HG02973 (cell line): ENCODE results near the gene DUS3L.
A peak's percentile ranks its signal among the peaks of the same experiment; 100 is the strongest.

Experiments used
- ATAC-seq: cut with Tn5 transposase; IDR thresholded peaks from one replicate; pipeline ENCODE4 v1.9.1; 2021; ENCODE audit warnings: moderate library complexity; ENCODE audit not compliant: unreplicated experiment

DUS3L gene

DNA sequence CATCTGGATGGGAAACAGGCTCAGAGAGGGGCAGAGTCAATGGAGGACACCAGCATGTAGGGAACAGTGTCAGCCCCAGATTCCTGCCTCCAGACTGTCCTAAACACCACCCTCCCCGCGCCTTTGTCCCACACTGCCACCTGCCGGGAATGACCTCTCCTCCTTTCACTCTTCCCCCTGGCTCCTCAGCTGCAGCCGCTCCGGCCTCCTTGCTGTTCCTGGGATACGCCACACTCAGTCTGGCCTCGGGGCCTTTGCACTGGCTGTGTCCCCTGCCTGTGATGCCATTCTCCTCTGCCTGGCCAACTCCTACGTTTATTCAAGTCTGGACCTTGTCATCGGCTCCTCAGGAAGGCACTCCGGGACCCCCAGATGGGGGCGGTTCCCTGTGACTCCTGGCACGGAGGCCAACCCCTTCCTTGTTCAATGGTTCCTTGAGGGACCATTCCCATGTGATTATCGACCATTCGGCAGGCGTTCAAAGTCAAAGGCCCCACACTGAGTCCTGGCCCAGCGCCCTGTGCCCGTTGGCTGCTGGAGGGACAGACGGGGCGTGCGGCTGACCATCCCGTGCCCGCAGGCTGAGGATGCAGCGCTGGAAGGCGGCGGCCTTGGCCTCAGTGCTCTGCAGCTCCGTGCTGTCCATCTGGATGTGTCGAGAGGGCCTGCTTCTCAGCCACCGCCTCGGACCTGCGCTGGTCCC, 32.8 kb upstream of the DUS3L start:
- no peak for ATAC-seq

DNA sequence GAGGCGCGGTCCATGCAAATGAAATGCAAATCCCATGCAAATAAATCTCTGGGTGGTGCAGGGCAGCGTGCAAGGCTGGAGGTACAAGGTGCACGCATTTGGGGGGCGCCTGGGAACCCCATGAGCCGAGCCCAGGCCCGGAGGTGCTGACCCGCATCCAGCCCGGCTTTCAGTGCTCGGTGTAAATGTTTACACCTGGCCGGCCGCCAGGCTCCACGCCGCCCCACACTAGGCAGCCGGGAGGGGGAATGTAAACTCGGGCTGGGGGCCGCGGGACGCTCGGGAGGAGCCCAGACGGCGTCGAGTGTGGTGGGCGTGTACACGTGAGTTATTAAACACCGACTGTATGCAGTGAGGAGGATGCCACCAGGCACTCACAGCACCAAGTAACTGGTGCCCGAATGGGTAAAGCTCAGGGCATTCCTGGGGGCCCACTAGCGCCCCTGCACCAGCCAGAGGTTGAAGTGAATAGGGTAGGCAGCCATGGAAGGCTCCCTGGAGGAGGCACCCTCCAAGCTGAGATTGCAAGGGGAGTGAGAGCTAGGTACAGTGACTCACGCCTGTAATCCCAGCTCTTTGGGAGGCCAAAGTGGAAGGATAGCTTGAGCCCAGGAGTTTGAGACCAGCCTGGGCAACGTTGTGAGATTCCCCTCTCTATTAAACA, 31.4 kb upstream of the DUS3L start:
- ATAC-seq, result no peak

DNA sequence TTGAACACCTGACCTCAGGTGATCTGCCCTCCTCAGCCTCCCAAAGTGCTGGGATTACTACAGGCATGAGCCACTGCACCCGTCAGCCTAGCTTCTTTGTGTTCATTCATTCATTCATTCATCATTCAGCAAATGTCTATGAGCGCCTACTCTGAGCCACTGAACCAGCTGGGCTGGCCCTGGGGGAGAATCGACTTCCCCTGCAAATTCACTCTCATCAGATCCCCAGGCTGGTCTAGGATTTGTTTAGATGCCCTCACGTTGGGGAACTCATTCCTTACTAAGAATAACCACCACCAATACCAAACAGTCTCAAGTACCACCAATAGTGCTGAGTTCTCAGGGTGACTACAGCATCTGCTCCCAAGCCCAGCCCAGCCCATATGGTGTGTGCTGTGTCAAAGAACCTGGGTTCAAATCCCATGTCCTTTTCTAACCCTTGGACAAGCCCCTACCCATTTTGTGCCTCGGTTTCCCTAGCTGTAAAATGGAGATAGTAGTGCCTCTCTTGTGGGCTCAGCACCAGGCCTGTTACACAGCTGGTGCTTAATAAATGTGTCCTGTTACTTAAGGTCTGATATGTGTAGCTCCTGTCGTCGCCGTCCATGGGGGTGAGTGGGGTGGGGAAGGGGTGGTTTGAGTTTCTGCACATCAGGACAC, 30.7 kb upstream of the DUS3L start:
- no peak for ATAC-seq

GRCh38 chr19:5820785-5821184, 29.8 kb upstream of the DUS3L start:
- ATAC-seq, result no peak

GRCh38 chr19:5818594-5818993, 27.6 kb upstream of the DUS3L start:
- no peak for ATAC-seq

- ATAC-seq, result no peak
Observed at GRCh38 chr19:5817218-5817617, 26.3 kb upstream of the DUS3L start.

GRCh38 chr19:5814852-5815246, 23.9 kb upstream of the DUS3L start:
- no peak for ATAC-seq

GRCh38 chr19:5814123-5814851, 23.3 kb upstream of the DUS3L start:
- no peak for ATAC-seq

DNA sequence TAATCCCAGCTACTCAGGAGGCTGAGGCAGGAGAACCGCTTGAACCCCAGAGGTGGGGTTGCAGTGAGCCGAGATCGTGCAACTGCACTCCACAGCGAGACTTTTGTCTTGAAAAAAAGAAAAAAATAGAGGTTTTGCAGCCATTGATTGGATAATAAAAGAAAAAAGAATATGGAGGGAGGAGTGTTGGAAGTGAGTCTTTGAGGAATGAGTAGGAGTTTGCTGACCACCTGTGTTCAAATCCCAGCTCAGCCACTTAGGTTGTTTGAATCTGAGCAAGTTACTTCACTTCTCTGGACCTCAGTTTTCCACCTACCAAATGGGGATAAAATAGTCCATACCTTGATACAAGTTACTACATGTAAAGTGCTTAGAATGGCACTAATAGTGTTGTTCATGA, 20.2 kb upstream of the DUS3L start:
- no peak for ATAC-seq

GRCh38 chr19:5809469-5809868, 18.5 kb upstream of the DUS3L start:
- ATAC-seq, result no peak

- no peak for ATAC-seq
Observed at GRCh38 chr19:5809053-5809452, 18.1 kb upstream of the DUS3L start.

DNA sequence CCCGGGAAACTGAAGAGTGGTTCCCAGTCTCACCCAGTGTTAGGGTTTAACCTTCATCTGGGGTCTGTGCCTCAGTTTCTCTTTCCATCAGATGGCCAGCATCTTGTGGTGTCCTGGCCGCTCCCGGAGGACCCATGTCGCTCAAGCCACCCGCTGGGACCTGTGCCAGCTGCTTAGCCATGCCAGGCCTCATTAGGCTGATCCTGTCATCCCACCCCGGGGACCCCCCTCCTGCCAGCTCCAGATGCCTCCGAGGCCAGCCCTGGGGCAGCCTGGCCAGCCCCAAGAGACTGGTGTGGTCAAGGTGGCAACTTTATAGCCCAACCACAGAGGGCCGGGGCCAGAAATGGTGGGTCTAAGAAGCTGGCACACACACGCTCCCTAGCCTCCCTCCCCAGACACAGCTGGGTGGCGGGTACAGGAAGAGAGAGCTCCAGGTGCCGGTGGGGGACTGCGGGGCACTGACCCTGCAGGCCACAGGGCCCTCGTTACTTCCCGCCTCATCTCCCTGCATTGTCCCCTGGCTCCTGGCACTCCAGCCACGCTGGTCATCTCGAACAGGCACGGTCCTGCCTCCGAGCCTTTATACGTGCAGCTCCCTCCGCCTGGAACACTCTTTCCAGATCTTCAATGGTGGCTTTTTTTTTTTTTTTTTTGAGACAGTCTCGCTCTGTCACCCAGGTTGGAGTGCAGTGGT, 17.3 kb upstream of the DUS3L start:
- no peak for ATAC-seq

- ATAC-seq, result no peak
Observed at GRCh38 chr19:5806905-5807304, 15.9 kb upstream of the DUS3L start.

GRCh38 chr19:5806133-5806489, 15.1 kb upstream of the DUS3L start:
- ATAC-seq, result no peak

DNA sequence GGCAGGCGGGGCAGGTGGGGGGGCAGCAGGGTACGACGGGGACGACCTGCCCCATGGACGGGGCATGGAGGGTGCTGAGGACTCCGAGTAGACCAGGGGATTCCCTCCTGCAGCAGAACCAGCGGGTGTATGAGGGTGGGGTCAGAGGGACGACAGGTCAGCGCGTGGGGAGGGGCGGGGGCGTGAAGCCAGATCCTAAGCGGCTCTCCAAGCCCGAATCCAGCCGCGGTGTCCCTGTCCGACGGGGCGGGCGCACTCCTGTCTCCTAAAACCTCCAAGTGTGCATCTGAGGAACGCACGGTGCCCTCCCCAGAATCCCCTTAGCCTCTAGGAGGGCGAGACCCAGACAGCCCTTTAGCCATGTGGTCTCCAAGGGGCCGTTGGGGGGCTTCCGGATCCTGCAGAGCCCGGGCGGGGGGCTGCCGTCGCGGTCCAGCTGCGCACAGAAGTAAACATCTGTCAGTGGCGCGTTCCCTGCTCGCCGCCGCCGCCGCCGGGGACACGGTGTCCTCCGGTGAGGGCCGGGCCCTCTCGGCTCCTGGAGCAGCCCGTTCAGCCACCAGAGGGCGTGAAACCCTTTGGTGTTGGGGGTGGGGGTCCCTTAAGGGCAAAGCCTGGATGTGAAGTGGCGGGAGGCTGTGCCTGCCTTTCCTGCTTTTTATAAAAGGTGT, 14.6 kb upstream of the DUS3L start:
- no peak for ATAC-seq

- no peak for ATAC-seq
Observed at GRCh38 chr19:5804516-5805461, 13.8 kb upstream of the DUS3L start, which contains the start of gene NRTN. Gene NRTN (plus strand): TSS chr19:5805067. CDS start chr19:5824166, 19,099 bp downstream.

DNA sequence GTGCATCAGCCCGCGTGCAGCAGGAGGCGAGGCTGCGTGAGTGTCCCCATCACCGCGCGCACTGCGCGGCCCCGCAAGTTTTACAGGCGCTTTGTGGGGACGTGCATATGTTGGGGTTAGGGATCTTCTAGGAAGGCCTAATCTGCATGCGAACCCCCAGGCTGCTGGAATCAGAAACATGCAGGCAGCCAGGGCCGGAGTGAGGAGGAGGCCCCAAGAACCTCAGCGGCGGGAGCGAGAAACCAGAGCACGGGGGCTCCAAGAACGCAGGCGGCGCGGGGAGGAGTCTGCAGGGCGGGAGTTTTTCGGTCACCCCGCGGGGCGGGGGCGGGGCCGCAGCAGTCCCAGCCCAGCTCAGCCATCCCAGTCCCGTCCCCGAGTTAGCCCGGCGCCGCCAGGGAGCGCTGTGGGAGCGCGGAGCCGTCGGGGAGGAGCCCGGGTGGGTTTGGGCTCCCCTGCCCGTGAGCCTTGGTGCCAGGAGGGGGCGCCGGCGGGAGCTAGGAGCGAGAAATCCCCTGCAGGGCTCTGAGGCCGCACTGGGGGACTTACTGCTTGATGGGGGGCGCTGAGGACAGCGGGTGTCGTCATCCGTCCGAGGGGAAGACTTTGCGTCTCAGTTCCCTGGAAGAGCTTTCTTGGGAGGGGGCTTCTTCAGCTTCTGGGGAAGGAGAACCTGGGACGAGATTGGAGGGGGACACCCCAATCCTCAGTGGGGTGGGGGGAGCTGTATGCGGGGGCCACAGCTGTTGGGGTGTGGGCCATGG, 13.0 kb upstream of the DUS3L start:
- ATAC-seq, result peak; percentile 68

DNA sequence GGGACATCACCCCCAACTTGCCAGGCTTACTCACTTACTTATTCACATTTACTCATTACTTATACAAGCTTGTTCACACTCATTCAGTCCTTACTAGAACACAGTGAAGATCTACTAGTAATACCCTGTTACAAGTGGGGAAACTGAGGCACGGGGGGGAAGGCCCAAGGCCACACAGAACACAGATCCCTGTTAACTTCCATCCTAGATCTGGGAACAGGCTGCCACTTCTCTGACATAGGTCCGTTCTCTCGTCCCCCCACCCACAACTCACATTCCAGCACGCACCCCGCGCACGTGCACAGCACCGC, 12.4 kb upstream of the DUS3L start:
- ATAC-seq, result no peak
